ENCODE measurements around the gene DOK3. TPM values are rescaled to one million over a fixed set of nuclear protein-coding genes. Genes with fewer than 3 reads are reported as not detected.

Gene DOK3
- total RNA-seq, 6 experiments from 2014 or later, result 2.5 to 6.6 (median 3.9) TPM

GRCh38 chr5:177524539-177524900 is 14.9 kb upstream of the DOK3 start:
- intact Hi-C loops (cut with DNase I), result no loop called here
- TF ChIP-seq POLR2A (IDR thresholded peaks at IDR 0.05), result no peak
- Histone ChIP-seq H3K27ac (no peak overlapping the region), H3K27me3 (no peaks in the 10 kb centered on the region), H3K36me3 (peaks cover 0 to 70% (median 24%) of the 10 kb centered on the region in 4 donors), H3K4me3 (no peak overlapping the region), H3K9me3 (no peaks in the 10 kb centered on the region), H3K4me1 (no peaks in the 10 kb centered on the region)
- ATAC-seq, result no peak
- no CpG with 5 or more reads among the region's 12 CpGs for WGBS (ENCODE audit: insufficient coverage, low coverage, low lambda C conversion rate, missing lambda C conversion rate)
- DNase-seq, result no peak

DNA sequence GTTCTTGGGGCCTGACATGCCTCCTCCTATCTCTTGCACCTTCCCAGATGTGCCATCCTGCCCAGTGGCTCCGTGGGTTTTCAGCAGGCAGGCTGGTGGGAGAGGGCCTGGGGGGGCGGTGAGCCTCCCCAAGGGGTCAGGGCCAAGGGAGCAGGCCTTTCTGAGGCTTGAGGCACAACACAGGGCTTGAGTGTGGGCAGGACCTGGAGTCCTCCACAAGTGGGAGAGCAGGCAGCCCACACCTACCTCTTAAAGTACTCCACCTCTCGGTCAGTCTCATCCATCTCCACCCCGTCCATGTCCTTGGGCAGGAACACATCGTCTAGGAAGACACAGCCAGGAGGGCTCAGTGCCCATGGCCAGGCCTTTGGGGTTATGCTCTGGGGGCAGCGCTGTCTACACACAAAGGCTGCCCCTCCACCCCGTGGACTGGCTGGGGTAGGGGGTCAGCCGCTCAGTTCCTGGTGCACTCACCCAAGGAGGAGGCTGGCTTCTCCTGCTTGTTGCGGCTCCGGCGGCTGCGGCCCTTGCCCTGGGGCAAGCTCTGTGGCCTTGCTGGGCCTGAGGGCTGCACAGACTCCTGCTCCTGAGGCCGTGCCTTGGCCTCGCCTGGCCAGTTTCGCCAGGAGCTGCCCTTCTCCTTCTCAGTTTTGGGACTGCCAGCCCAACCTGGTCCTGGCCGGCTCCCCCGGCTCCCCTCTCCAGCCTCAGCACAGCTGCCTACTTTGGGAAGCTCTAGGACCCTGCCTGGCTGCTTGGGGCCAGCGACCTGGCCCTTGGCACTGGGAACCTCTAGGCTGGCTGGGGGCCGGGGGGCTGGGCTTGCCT is 14.3 kb upstream of the DOK3 start:
- ATAC-seq (peak in 1 of 4 donors; percentile 4), DNase-seq (peak in 1 of 3 donors; percentile 49)
- Histone ChIP-seq H3K27ac (no peak overlapping the region), H3K9me3 (no peaks in the 10 kb centered on the region), H3K27me3 (no peaks in the 10 kb centered on the region), H3K36me3 (peaks cover 0 to 65% (median 24%) of the 10 kb centered on the region in 4 donors), H3K4me3 (no peak overlapping the region), H3K4me1 (no peaks in the 10 kb centered on the region)
- WGBS (ENCODE audit: insufficient coverage, low coverage, low lambda C conversion rate, missing lambda C conversion rate), result no CpG with 5 or more reads among the region's 19 CpGs
- intact Hi-C loops (cut with DNase I), result no loop called here
- TF ChIP-seq POLR2A (IDR thresholded peaks at IDR 0.05), result no peak
- no peak for TF ChIP-seq CTCF (IDR thresholded peaks at IDR 0.05)

- intact Hi-C loops (cut with DNase I), result no loop called here
- Histone ChIP-seq H3K27me3 (no peaks in the 10 kb centered on the region), H3K36me3 (peaks cover 0 to 45% (median 13%) of the 10 kb centered on the region in 4 donors), H3K27ac (no peak overlapping the region), H3K9me3 (no peaks in the 10 kb centered on the region), H3K4me1 (peaks cover 0 to 2% (median under 1%) of the 10 kb centered on the region in 4 donors), H3K4me3 (no peak overlapping the region)
- DNase-seq, result peak in 1 of 3 donors; percentile 7
- WGBS (ENCODE audit: insufficient coverage, low coverage, low lambda C conversion rate, missing lambda C conversion rate), result no CpG with 5 or more reads among the region's 2 CpGs
- TF ChIP-seq POLR2A (IDR thresholded peaks at IDR 0.05), result no peak
- no peak for TF ChIP-seq CTCF (IDR thresholded peaks at IDR 0.05)
- no peak for ATAC-seq
Observed at GRCh38 chr5:177520916-177521513, 11.4 kb upstream of the DOK3 start.

DNA sequence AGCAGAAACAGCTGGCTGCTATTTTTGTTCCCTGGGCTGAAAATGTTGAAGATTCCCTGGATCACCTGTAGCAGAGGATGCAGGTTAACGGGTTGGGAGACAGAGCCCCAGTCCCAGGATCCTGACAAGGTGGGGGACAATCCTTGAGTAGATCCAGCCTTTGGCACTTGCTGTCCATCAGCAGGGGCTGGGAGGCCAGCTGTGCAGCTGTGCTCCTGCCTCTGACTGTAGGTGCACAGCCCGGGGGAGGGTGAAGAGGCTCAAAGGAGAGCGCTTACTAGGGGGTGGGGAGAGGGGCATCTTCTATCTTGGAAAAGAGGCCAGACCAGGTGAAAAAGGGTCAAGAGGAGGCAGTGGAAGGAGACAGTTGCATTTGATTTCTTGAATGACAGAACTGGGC is 10.6 kb upstream of the DOK3 start:
- Histone ChIP-seq H3K27me3 (no peaks in the 10 kb centered on the region), H3K9me3 (no peaks in the 10 kb centered on the region), H3K36me3 (peaks cover 0 to 40% (median 12%) of the 10 kb centered on the region in 4 donors), H3K4me1 (peaks cover 0 to 10% (median 4%) of the 10 kb centered on the region in 4 donors), H3K4me3 (no peak overlapping the region), H3K27ac (no peak overlapping the region)
- 100% methylated on average over 2 of the region's 3 CpGs for WGBS (ENCODE audit: insufficient coverage, low coverage, low lambda C conversion rate, missing lambda C conversion rate)
- peak in 1 of 3 donors; percentile 12 for DNase-seq
- TF ChIP-seq POLR2A (IDR thresholded peaks at IDR 0.05) (no peak), CTCF (IDR thresholded peaks at IDR 0.05) (no peak)
- ATAC-seq, result no peak
- intact Hi-C loops (cut with DNase I), result no loop called here
